ENCODE data around the gene GNA14.

GNA14 gene

GRCh38 chr9:77600810-77601209 lies 47.3 kb downstream of the GNA14 start:
- ChIA-PET POLR2A (no interaction called here), CTCF (no interaction called here)
- H3K4me3 ChIP-seq (ENCODE audit: low read depth, low read length): no peak overlapping the region
- no peak for DNase-seq (ENCODE audit: low read depth, low spot score)
- TF ChIP-seq CTCF (IDR thresholded peaks at IDR 0.05; ENCODE audit: insufficient read depth, low read length, missing control alignments): no peak

- H3K4me3 ChIP-seq (ENCODE audit: low read depth, low read length): no peak overlapping the region
- DNase-seq (ENCODE audit: low read depth, low spot score): no peak
- ChIA-PET POLR2A (no interaction called here), CTCF (no interaction called here)
- TF ChIP-seq CTCF (IDR thresholded peaks at IDR 0.05; ENCODE audit: insufficient read depth, low read length, missing control alignments): no peak
Observed at GRCh38 chr9:77599492-77599891, 48.6 kb downstream of the GNA14 start.

GRCh38 chr9:77598991-77599390 lies 49.1 kb downstream of the GNA14 start:
- CTCF ChIA-PET: no interaction called here
- POLR2A ChIA-PET: no interaction called here
- DNase-seq (ENCODE audit: low read depth, low spot score): no peak
- no peak overlapping the region for H3K4me3 ChIP-seq (ENCODE audit: low read depth, low read length)
- no peak for TF ChIP-seq CTCF (IDR thresholded peaks at IDR 0.05; ENCODE audit: insufficient read depth, low read length, missing control alignments)

- no peak for TF ChIP-seq CTCF (IDR thresholded peaks at IDR 0.05; ENCODE audit: insufficient read depth, low read length, missing control alignments)
- CTCF ChIA-PET: no interaction called here
- POLR2A ChIA-PET: no interaction called here
- H3K4me3 ChIP-seq (ENCODE audit: low read depth, low read length): no peak overlapping the region
- no peak for DNase-seq (ENCODE audit: low read depth, low spot score)
Observed at GRCh38 chr9:77598524-77598923, 49.6 kb downstream of the GNA14 start.

- no peak for TF ChIP-seq CTCF (IDR thresholded peaks at IDR 0.05; ENCODE audit: insufficient read depth, low read length, missing control alignments)
- no peak for DNase-seq (ENCODE audit: low read depth, low spot score)
- POLR2A ChIA-PET: no interaction called here
- CTCF ChIA-PET: interaction anchor here (0.8 kb wide), 1 partner anchor 12 kb away, joined by 3 read pairs; no protein-coding TSS in a partner anchor
- H3K4me3 ChIP-seq (ENCODE audit: low read depth, low read length): no peak overlapping the region
Observed at GRCh38 chr9:77597057-77597456, 51.1 kb downstream of the GNA14 start.

GRCh38 chr9:77595426-77596095 lies 52.6 kb downstream of the GNA14 start:
- H3K4me3 ChIP-seq (ENCODE audit: low read depth, low read length): no peak overlapping the region
- ChIA-PET CTCF (no interaction called here), POLR2A (no interaction called here)
- no peak for TF ChIP-seq CTCF (IDR thresholded peaks at IDR 0.05; ENCODE audit: insufficient read depth, low read length, missing control alignments)
- DNase-seq (ENCODE audit: low read depth, low spot score): no peak

All from AG04449 (cell line).